Transverse colon (tissue), 4 donors: ENCODE results near the gene ZNF462. TPM values are rescaled to one million over a fixed set of nuclear protein-coding genes. Genes with fewer than 3 reads are reported as not detected.

Experiments
- DNase-seq: peaks from one replicate; pipeline ENCODE4 v3.0.0-alpha.2; 2019
- H3K27ac ChIP-seq, 4 donors: fragments of 200-600 bp; sonication (generic); 2 replicates each; pipeline ENCODE4 v1.5.1; 2016 to 2018; ENCODE audit warnings: inconsistent platforms in 4 of 4
- H3K27me3 ChIP-seq: fragments of 200-600 bp; sonication (generic); 2 replicates; pipeline ENCODE4 v1.5.1; 2017; ENCODE audit warnings: inconsistent platforms
- H3K36me3 ChIP-seq, 4 donors: fragments of 200-600 bp; sonication (generic); 2 replicates each; pipeline ENCODE4 v1.5.1; 2017 to 2019; ENCODE audit warnings: inconsistent platforms in 4 of 4
- H3K4me1 ChIP-seq, 4 donors: fragments of 200-600 bp; sonication (generic); 2 replicates each; pipeline ENCODE4 v1.5.1; 2017 to 2020; ENCODE audit warnings: inconsistent platforms in 4 of 4
- H3K4me3 ChIP-seq, 4 donors: fragments of 200-600 bp; sonication (generic); 1 replicate in 1 of 4; 2 replicates in 3 of 4; pipeline versions ENCODE4 v1.5.1 to v1.6.1; 2017 to 2019; ENCODE audit warnings: inconsistent platforms in 4 of 4
- H3K9me3 ChIP-seq, 2 donors: fragments of 200-600 bp; sonication (generic); 2 replicates each; pipeline ENCODE4 v1.5.1; 2017 to 2019; ENCODE audit warnings: inconsistent platforms in 2 of 2
- CTCF ChIP-seq, 5 experiments: fragments of 200-600 bp in 3 of 5; fragments of 450-650 bp in 2 of 5; sonication (generic) in 3 of 5; IDR thresholded peaks; 1 replicate in 2 of 5; 2 replicates in 3 of 5; pipeline ENCODE4 v1.5.1; 2016 to 2017; ENCODE audit warnings: antibody characterized with exemption in 5 of 5, inconsistent platforms in 3 of 5, mild to moderate bottlenecking in 2 of 5, moderate library complexity in 1 of 5
- EP300 ChIP-seq: sonication (generic); formaldehyde crosslinking; IDR thresholded peaks from one replicate; pipeline ENCODE4 v1.6.1; 2017; ENCODE audit warnings: antibody characterized with exemption, low read depth
- POLR2A ChIP-seq: fragments of 450-650 bp; IDR thresholded peaks from one replicate; pipeline ENCODE4 v1.6.1; 2016; ENCODE audit warnings: antibody characterized with exemption, mild to moderate bottlenecking, moderate library complexity
- POLR2AphosphoS5 ChIP-seq, 3 donors: sonication (generic); formaldehyde crosslinking; IDR thresholded peaks; one replicate each; pipeline ENCODE4 v1.6.1; 2016; ENCODE audit warnings: antibody characterized with exemption in 3 of 3
- WGBS, 2 donors: methylation state at CpG; one replicate each; pipeline ENCODE4 v1.1.5; 2018; ENCODE audit warnings: low coverage in 1 of 2; 5-methylcytosine and 5-hydroxymethylcytosine counted together
- in situ Hi-C, 4 donors: fragments of 200-750 bp; cut with MboI; loops; one replicate each; pipeline versions ENCODE4 v1.15.0 to v1.15.1; 2017; ENCODE audit warnings: low sequenced_read_pairs in 3 of 4, low pct_ligation_motif_present in 1 of 4, low pct_unique_long_range_greater_than_20kb in 1 of 4
- intact Hi-C: fragments of 100-400 bp; cut with DNase I; formaldehyde crosslinking; loops from one replicate; pipeline ENCODE4 v1.15.1; 2023; ENCODE audit warnings: low total_unique reads
- total RNA-seq, 4 donors: library from RNA; depleted of rRNA; stranded (reverse); fragments of >200 nt; gene quantifications; one replicate each; pipeline ENCODE4 v1.1.0, GENCODE V29; 2016

The ZNF462 gene
- total RNA-seq, 4 donors from 2014 or later: 17.5 to 28.7 (median 22.9) TPM

GRCh38 chr9:106966481-106966880, 103.5 kb downstream of the ZNF462 start:
- intact Hi-C loops (no loop called here), in situ Hi-C loops (no loop called here)
- H3K36me3 ChIP-seq: no peaks in the 10 kb centered on the region
- TF ChIP-seq EP300: no peak
- no peak overlapping the region for H3K27ac ChIP-seq
- H3K9me3 ChIP-seq: no peaks in the 10 kb centered on the region
- DNase-seq: no peak
- H3K4me1 ChIP-seq: no peaks in the 10 kb centered on the region
- no peaks in the 10 kb centered on the region for H3K27me3 ChIP-seq
- H3K4me3 ChIP-seq: no peak overlapping the region
- WGBS, 2 donors: 55 to 78% methylated on average over 1 of the region's 1 CpG

DNA sequence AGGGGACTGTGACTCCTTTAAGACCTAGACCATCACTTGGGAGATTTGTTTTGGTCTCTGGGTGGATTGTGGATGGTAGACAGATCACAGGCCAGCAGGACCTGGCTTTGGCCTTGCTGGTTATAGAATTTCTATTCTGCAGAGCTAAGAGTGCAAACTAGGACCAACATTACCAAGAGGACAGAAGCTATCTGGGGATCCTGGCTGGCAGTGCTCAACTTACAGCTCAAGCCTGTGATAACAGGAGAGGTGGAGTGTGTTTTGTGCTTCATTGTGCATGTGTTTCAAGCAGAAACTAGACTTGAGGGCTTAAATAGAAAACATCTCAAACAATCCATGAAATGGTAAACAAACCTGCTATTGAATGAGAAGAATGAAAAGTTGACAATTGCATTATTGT, 106.7 kb downstream of the ZNF462 start:
- no peaks in the 10 kb centered on the region for H3K9me3 ChIP-seq
- no peak overlapping the region for H3K4me3 ChIP-seq
- H3K4me1 ChIP-seq: no peaks in the 10 kb centered on the region
- intact Hi-C loops (no loop called here), in situ Hi-C loops (no loop called here)
- no peaks in the 10 kb centered on the region for H3K27me3 ChIP-seq
- H3K36me3 ChIP-seq: peaks cover 0 to 22% (median 11%) of the 10 kb centered on the region in 4 donors
- no peak for DNase-seq
- no peak overlapping the region for H3K27ac ChIP-seq
- TF ChIP-seq EP300 (no peak), POLR2A (no peak), POLR2AphosphoS5 (IDR thresholded peaks at IDR 0.05) (no peak), CTCF (IDR thresholded peaks at IDR 0.05) (no peak)

DNA sequence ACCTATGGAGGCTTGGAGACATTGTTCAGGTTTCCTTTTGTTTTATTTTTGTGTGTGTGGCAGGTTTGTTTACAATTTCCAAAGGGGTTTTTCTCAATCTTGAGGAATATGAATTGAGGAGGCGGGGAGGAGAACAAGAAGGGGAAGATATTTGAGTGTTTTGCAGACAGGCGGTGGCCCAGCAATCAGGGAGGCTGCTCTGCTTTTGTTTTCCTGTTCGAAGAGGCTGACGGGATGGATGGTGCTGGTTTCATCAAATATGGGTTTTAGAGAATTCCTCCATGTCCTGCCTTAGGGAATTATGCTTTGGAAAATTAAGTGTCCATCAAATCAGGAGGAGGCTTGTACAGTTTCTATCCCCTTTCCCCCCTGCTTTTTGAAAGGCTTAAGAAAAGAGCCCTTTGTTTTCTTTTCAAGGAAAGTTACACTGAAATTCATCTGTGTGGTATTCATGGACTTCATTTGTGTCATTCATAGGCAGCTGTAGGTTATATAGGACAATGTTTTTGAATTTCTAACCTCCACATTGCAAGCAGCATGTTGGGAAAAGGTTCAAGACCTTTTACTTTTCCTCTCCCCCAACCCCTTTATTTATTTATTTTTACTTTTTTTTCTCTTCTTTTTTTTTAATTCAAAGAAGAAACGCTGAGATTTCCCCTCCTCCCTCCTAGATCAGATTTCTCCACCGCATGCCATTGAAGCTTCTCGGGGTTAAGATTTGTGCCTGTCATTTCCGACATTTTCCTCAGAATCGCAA, 107.4 kb downstream of the ZNF462 start:
- Histone ChIP-seq H3K4me3 (no peak overlapping the region), H3K36me3 (peaks cover 0 to 26% (median 13%) of the 10 kb centered on the region in 4 donors), H3K27me3 (no peaks in the 10 kb centered on the region), H3K27ac (no peak overlapping the region), H3K9me3 (no peaks in the 10 kb centered on the region), H3K4me1 (no peaks in the 10 kb centered on the region)
- no peak for DNase-seq
- intact Hi-C loops: no loop called here
- in situ Hi-C loops: no loop called here
- no peak for TF ChIP-seq CTCF (IDR thresholded peaks at IDR 0.05)
- TF ChIP-seq POLR2A: no peak
- no peak for TF ChIP-seq POLR2AphosphoS5 (IDR thresholded peaks at IDR 0.05)
- TF ChIP-seq EP300: no peak
- 86 to 88% methylated on average over 6 to 9 of the region's 9 CpGs for WGBS, 2 donors

DNA sequence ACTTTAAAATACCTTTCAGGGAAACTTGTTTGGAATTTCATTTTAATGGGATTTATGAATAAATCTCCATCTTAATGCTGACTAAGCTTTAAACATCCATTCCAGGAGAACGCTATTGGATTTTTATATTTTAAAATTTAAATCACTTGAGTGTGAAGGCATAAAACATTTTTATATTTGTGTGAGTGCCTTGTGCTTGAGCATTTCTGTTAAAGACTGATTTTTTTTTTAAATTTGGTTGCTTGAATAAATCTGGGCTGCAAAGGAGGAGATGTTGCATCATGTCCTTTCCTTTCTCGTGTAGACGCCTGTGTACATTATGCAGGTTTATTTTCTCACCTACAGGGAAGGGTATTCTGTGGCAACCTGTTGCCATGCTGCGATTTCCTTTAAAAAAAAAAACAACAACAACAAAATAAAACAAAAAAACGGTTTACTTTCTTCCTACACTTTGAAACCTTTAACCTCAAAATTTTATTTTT, 108.1 kb downstream of the ZNF462 start:
- in situ Hi-C loops: no loop called here
- intact Hi-C loops: no loop called here
- Histone ChIP-seq H3K27ac (no peak overlapping the region), H3K36me3 (peaks cover 0 to 29% (median 13%) of the 10 kb centered on the region in 4 donors), H3K4me3 (no peak overlapping the region), H3K27me3 (no peaks in the 10 kb centered on the region), H3K9me3 (no peaks in the 10 kb centered on the region), H3K4me1 (no peaks in the 10 kb centered on the region)
- 83 to 91% methylated on average over 5 of the region's 5 CpGs for WGBS, 2 donors
- no peak for DNase-seq
- TF ChIP-seq POLR2AphosphoS5 (IDR thresholded peaks at IDR 0.05) (no peak), CTCF (IDR thresholded peaks at IDR 0.05) (no peak), EP300 (no peak), POLR2A (no peak)

- intact Hi-C loops (no loop called here), in situ Hi-C loops (no loop called here)
- Histone ChIP-seq H3K27me3 (no peaks in the 10 kb centered on the region), H3K27ac (no peak overlapping the region), H3K4me3 (no peak overlapping the region), H3K4me1 (no peaks in the 10 kb centered on the region), H3K36me3 (peaks cover 0 to 31% (median 14%) of the 10 kb centered on the region in 4 donors), H3K9me3 (no peaks in the 10 kb centered on the region)
- no peak for DNase-seq
- TF ChIP-seq POLR2AphosphoS5 (IDR thresholded peaks at IDR 0.05) (no peak), CTCF (IDR thresholded peaks at IDR 0.05) (no peak), POLR2A (no peak), EP300 (no peak)
- WGBS, 2 donors: 82 to 90% methylated on average over 2 to 9 of the region's 9 CpGs
Observed at GRCh38 chr9:106972082-106972481, 109.1 kb downstream of the ZNF462 start.
